Middle frontal gyrus (tissue), 1 donor: ENCODE data around the gene ENPP1.

Experiments used
- DNase-seq: peaks from one replicate; pipeline ENCODE4 v3.0.0-alpha.2; 2015; ENCODE audit warnings: low spot score; ENCODE audit errors: extremely low spot score

The ENPP1 gene

DNA sequence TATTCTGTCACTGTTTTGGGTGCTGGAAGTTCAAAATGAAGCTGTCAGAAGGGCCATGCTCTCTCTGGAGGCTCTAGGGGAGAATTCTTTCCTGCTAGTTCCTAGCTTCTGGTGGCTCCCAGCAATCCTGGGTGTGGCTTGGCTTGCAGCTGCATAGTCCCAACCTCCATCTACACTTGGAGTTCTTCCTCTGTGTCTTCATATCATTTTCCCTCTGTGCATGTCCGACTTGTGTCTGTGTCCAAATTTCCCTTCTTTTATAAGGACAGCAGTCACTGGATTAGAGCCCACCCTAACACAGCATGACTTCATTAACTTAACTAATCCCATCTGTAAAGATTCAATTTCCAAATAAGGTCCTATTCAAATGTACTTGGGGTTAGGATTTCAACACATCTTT, 23.3 kb upstream of the ENPP1 start:
- DNase-seq: no peak

DNA sequence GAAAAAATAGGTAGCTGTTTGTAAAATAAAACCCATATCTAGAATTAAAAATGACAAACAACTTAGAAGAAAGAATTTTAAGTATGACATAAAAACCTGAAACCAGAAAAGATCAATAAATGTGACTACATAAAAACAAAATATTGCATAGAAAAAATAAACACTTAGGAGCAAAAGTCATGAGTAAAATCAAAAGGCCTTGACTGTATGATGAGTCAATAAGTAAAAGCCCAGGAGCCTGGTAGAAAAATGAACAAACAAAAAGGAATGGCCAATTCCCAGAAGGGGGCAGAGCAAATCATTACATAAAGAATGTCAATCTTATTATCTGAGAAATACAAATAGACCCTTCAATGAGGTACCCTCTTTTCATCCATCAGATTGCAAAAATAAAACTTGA, 20.7 kb upstream of the ENPP1 start:
- no peak for DNase-seq

DNA sequence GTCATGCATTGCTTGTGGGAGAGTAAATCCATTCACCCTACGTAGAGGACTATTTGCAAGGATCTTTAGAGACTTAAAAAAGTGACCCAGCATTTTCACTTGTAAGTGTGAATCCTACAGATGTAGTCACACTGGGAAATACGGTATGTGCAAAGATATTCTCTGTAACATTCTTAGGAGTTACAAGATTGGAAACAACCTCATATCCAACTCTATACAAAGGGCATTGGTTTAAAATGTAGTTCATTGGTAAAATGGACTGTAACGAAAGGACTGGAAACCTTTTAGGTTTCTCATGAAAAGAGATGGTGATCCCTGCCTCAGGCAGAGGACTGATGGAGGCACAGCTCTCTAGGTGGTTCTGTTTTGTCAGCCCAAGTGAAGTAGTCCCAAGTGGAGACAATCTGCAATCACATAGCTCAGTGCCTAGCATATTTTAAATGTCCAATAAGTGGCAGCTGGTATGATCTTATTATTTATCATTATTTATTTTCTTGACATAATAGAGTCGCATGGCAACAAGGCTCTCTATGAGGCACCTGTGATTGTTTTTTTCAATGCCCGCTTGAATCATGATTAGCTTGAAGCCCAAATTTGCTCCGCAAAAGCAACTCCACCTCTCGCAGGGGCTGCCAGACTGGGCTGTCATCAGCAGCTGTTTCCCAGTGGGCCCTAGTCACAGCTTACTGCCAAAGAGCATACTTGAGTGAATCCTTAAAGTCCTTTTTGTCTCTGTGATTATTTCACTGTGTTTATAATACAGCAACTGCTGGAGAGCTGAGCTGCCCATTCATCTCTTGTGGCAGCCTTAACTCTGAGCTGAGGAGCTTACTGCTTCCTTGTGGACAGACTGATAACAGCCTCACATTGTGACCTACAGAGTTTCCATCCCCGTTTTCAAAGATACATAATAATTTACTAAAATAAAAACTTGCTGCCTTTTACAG, 19.8 kb upstream of the ENPP1 start:
- no peak for DNase-seq

DNA sequence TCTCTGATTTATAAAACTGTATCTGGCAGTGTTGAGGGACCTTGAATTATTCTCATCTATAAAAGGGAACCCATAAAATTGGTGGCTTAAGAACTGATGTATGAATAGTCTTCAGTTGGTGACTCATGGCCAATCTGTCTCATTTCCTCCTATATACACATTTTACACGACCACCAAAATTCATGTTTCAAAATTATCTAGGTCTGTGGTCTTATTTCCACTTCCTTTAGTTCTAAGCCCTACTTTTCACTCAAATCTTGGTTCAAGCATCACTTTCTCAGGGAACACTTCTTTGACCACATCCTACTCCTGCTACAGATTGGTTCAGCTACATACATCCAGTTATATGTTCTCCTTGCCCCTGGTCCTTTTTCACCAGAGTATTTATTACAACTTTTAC, 18.6 kb upstream of the ENPP1 start:
- no peak for DNase-seq

DNA sequence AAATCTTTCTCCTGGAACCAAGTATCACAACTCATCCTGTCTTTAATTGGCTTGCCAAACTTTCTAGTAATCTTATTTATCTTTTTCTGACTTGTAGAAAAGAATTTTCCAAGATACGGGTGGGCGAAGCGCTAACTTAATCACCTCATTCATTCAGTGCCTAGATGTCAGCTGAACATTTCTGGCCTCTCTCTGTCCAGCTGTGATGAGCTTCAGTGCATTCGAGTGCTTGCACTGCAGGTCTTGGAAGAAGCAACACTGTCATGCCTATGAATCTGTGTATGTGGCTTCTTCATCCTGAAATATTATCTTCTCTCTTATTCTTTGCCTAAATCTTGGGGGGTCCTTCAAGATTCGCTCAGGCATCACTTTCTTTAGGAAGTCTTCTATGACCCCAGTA, 16.3 kb upstream of the ENPP1 start:
- no peak for DNase-seq

DNA sequence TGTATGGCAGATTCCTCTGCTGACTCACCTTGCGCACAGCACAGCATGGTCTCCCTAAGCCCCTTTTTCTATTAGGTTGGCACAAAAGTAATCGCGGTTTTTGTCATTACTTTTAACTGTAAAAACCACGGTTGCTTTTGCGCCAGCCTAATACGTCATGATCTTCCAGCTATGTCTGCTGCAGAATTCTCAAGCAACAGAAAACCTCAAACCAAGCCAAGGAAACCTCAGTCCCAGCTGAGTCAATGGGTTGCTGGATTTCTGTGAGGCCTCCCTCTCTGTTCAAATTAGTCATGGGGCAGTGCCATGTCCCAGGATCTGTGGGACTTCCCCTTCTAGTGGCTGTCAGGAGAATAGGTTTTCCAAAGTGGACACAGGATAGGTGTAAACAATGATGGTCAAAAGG, 15.7 kb upstream of the ENPP1 start:
- no peak for DNase-seq

DNA sequence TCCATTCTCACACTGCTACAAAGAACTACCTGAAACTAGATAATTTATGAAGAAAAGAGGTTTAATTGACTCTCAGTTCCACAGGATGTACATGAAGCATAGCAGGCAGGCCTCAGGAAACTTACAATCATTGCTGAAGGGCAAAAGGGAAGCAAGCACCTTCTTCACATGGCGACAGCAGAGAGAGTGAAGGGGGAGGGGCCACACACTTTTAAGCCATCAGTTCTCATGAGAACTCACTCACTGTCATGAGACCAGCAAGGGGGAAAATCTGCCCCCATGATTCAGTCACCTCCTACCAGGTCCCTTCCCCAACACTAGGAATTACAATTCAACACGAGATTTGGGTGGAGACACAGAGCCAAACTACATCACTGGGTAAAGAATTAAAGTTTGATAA, 12.5 kb upstream of the ENPP1 start:
- no peak for DNase-seq

DNA sequence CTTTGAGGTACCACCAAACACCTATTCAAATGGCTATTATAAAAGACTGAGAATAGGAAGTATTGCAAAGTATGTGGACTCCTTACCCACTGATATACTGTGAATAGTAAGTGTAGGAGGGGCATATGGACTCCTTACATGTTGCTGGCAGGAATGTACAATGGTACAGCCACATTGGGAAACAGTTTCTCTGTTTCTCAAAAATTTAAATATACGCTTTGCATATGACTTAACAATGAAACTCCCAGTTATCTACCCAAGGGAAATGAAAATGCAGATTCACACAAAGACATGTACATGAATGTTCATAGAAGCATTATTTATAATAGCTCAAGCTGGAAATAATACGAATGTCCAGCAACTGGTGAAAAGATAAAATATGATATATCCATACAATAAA, 5.5 kb upstream of the ENPP1 start:
- no peak for DNase-seq

DNA sequence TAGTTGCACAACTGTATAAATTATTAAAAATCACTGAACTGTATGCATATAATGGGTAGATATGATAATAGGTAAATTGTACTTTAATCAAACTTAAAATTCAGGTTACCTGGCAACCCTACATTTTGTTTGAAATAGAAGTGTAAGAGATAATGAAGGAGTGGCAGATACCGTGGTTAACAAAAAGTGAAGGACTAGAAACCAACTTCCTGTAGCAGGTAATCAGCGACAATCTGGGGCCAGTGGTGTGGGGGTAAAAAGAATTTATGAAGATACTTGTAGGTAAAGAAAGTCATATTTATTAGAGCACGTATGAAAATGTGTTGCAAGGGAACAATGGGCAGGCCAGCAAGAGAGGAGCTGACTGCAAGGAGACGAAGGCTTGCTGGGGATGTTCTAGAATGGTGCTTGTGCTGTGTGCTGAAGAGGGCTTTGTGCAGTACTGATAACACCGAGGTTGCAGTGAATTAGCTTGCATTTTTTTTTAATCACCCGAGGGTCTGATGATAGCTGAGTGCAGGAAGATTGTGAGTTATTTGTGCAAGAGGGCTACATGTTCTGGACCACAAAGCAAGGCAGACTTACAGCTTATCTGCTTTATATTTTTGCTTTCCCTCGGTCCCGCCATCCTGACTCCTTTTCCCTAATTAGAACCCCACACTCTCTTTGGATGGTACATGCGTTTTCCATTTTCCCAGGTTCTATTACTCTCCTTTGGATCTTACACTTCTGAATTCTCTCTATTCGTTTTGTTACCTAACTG, 4.6 kb upstream of the ENPP1 start:
- no peak for DNase-seq

DNA sequence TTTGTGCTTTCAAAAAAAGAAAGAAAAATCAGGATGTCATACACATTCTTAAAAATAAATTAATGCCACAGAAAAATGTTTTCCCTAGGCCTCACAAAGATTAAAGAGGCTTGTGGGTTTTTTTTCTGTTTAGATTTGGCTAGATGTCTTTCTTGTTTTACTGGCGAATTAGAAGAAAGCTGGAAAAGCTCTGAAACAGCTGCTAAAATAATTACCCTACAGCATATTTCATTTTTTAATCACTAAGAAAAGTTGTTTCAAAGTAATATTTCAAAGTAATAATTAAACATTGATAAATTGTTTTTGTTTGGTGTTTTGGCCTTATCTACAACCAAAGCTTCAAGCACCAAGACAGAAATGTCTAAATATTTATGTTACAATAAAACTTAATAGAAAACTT, 3.7 kb upstream of the ENPP1 start:
- DNase-seq: no peak

DNA sequence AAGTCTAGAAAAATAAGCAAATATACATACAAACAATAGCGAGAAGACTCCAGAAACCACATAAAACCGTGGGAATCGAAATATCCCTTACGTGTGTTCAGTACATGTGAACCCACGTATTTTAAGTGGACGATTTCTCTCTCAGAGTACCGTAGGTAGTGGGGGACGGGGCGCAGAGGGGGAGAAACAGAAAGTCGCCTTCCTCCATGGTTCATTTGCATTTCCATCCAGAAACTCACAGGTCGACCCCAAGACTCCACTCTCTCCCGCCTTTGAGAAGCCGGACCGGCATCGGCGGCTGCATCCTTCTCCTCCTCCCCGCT, 538 bp upstream of the ENPP1 start:
- no peak for DNase-seq

DNA sequence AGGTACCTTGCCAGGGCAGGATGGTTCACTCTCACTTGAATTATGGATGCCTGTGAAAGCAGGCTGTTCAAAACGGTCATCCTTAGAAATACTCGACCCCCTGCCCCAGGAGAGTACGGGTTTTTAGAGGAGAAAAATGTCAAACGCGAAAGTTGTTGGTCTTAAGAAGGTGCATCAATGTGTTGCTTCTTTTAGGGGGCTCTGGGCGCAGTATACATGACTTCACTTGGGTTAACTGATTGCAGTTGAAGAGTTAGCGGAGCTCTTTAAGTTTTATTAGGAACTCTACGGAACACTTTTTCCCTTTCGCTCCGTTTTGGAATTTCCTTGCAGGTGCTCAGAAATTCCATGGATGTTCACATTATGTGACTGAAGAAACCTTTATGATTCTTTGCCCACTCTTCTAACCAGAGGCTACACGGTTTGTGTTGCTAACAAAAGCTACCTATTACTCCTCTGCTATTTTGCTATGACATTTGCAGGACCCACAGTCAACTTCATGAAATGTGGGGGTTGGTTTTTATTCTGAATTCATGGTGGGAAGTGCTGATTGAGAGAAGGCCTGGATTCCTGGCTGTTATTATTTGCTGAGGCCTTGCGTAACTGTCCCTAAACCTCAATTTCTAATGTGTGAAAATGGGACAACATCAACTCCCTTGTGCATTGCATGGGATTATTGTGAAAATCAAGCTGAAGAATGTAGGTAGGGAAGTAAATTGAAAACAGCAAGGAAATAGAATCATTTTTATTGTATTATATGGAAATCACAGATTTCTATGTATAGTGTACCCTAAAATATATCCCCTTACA, 845 bp downstream of the ENPP1 start:
- no peak for DNase-seq

DNA sequence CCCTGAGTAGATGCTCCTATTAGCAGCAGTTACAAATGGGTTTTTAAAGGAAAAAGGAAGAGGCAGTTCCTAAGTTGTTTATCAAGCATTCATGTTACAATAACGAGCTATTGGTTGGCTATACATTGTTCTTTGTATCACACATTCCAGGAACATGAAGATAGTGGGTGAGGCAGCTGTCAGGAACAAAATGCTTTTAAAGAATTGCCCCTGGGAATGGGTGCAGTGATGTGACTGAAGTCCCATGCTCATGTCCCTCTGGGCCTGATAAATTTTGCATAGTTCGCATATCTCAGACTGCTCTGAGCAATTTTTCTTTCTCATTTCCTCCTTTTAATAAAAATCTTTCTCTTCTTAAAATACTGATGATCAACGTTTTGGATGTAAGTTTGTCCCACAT, 3.7 kb downstream of the ENPP1 start:
- no peak for DNase-seq

DNA sequence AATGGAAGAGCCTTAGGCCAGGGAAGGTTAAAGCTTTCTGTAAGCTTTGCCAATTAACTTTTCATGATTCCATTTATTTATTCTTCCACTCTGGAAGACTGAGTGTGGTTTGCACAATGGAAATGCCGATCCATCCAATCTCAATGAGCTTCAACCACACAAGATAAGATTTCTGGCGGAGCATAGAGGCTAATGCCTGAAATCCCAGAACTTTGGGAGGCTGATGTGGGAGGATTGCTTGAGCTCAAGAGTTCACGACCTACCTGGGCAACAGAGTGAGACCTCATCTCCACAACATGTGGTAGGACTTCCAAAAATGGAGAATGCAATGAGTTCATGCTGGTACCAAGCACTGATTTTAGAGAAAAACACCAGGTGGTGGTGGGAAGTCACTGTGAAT, 6.2 kb downstream of the ENPP1 start:
- no peak for DNase-seq

DNA sequence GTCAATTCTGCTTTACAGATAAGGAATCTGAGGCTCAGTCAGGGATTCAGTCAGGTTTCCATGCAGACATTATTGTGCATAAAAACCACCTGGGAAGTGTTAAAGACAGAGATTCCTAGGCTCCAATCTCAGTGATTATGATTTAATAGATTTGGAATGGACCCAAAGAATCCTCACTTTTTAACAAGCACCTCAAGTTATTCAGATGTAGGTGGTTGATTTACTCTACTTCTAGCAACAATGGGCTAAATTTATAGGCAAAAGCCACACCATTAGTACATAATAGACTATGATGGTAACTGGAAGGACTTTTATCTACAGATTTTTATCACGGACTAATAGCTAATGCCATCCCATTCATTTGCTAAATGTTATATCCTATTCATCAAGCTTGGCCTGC, 9.0 kb downstream of the ENPP1 start:
- no peak for DNase-seq

DNA sequence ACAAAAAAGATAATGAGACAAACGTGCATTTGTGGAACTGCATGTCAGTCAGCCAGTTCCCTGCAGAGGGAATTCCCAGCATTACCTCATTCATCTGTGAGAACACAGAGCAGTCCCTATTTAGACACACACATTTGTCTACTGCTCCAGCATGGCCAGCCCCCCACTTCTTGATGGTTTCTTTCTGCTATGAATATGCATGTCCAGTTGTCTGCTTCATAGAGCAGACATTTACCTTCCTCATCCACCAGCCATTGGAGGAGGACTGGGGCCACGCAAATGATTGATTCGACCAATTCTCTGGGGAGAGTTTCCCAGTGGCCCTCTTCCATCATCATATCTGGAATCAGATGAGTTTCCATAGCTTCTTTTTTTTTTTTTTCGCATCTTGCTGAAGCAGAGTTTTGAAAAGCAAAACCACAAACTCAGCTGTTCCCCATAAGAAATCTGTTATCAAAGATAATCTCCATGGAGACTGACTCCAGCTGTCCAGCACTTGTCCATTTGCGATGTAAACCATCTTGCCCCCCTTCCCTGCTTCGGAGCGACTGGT, 11.8 kb downstream of the ENPP1 start:
- DNase-seq: no peak

DNA sequence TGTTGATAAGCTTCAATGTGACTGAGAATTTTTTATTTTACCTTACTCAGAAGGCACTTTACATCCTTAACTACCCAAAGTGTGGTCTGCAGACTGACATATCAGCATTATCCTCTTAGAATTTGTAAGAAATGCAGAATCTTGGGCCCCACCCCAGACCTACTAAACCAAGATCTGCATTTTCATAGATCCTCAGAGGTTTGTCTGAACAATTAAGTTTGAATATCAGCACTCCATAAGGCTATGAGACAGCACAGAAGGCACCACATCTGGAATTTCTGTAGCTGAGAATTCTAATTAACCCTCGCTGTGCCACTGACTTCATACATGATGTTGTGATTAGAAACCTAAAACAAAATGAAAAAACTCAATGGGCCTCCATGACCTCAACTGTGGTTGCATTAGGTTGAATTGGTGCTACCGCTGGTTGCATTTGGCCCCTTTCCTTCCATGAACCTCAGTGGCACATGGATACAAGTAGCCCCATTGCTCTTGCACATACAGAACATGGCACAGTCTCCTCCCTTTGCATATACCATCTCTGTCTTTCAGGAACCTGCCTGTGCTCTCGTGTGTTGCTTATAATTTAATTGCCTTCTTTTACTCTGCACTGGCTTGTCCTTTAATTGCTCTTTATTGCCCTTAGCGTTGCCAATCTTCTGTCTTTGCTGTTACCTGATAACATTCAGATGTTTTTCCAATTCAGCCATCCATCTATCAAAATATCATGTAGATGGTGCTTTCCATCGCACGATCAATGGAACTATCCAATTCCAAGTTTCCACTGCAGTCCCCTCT, 13.4 kb downstream of the ENPP1 start:
- no peak for DNase-seq

DNA sequence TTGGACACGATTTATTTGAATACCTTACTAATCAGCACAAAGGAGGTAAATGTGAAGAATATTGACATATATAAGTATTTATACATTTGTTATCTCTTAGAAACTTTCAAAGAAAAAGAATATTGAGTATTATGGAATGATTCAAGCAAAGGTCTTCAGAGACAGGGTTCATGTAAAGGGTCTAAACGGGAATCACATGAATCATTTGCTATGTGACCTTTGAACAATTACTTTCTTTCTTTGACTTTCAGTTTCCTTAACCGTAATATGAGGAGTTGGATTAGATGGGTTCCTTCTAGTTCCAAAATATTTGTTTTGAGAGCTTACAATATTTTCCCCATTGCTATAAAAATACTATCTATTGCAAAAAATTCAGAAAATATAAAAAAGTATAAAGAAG, 14.3 kb downstream of the ENPP1 start:
- no peak for DNase-seq

DNA sequence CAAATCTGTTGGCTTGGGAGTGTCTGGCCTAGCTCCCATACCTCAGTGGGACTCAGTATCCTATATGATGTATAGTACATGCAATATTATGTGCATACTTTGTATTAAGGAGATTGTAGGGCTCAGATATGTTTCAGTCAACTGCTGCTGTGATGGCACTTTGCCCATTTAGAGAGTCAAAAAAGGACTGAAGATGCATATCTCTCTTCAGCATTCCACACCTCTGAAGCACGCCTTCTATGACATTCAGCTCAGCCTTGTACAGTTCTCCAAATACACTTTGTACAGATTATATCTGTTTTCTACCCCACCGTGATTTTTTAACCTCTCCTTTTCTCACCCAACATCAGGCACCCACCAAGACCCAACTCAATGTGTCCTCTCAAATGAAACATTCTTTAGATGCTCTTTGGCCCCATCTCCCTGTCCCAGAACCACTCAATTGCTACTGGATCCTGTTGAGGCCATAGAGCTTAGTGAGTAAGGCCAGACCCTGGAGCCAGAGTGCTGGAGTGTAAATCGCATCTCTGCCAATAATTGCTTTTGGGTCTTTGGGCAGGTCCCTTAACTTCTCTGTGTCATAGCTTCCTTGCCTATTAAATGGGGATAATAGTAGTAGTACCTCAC, 15.6 kb downstream of the ENPP1 start:
- no peak for DNase-seq

DNA sequence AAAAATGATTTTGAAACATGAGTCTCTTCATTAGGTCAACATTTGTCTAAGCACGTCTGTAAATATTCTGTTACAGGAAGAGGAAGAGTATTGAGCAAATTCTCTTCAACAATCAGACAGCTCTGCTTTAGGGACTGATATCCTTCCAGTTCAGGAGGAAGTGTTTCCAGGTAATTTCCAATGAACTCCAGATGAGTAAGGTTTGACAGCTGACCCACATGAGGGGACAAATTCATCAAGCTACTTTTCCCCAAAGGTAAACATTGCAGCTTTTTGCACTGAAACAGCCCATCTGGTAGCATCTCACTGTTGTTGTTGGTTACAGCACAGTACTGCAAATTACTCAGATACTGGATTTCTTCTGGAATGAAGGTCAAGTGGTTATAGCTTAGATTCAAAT, 18.1 kb downstream of the ENPP1 start:
- no peak for DNase-seq
